GM18861 (cell line): ENCODE data around the gene PTPRN2.
"Not testable (repeated sequence)": the region's sequence is repeated elsewhere in the genome, so short reads cannot be mapped to it uniquely, and the experiment has no call there.

Experiments
- ATAC-seq: cut with Tn5 transposase; IDR thresholded peaks from one replicate; pipeline ENCODE4 v1.9.1; 2021; ENCODE audit not compliant: unreplicated experiment

PTPRN2 gene

GRCh38 chr7:158314394-158314793, 273.2 kb downstream of the PTPRN2 start:
- ATAC-seq = no peak

GRCh38 chr7:158313931-158314330, 273.7 kb downstream of the PTPRN2 start:
- ATAC-seq = no peak

- ATAC-seq = no peak
Observed at GRCh38 chr7:158312789-158313188, 274.8 kb downstream of the PTPRN2 start.

GRCh38 chr7:158311791-158312190, 275.8 kb downstream of the PTPRN2 start:
- ATAC-seq = no peak

- ATAC-seq = no peak
Observed at GRCh38 chr7:158310924-158311666, 276.5 kb downstream of the PTPRN2 start.

GRCh38 chr7:158309868-158310763, 277.5 kb downstream of the PTPRN2 start:
- no peak for ATAC-seq

GRCh38 chr7:158308001-158308400, 279.6 kb downstream of the PTPRN2 start:
- ATAC-seq = no peak

- not testable (repeated sequence) for ATAC-seq
Observed at GRCh38 chr7:158304072-158304471, 283.6 kb downstream of the PTPRN2 start.

- ATAC-seq = no peak
Observed at GRCh38 chr7:158303121-158303520, 284.5 kb downstream of the PTPRN2 start.

GRCh38 chr7:158302274-158303070, 285.2 kb downstream of the PTPRN2 start:
- no peak for ATAC-seq

GRCh38 chr7:158301207-158301606, 286.4 kb downstream of the PTPRN2 start:
- no peak for ATAC-seq

- ATAC-seq = no peak
Observed at GRCh38 chr7:158300427-158300826, 287.2 kb downstream of the PTPRN2 start.

GRCh38 chr7:158299607-158300006, 288.0 kb downstream of the PTPRN2 start:
- no peak for ATAC-seq

GRCh38 chr7:158296798-158297104, 290.9 kb downstream of the PTPRN2 start:
- no peak for ATAC-seq

GRCh38 chr7:158295966-158296797, 291.4 kb downstream of the PTPRN2 start:
- ATAC-seq = no peak

GRCh38 chr7:158294468-158295215, 293.0 kb downstream of the PTPRN2 start:
- ATAC-seq = not testable (repeated sequence)

- ATAC-seq = no peak
Observed at GRCh38 chr7:158292948-158293347, 294.7 kb downstream of the PTPRN2 start.

GRCh38 chr7:158291998-158292397, 295.6 kb downstream of the PTPRN2 start:
- ATAC-seq = no peak

GRCh38 chr7:158289761-158290523, 297.7 kb downstream of the PTPRN2 start:
- ATAC-seq = no peak
